ENCODE results near the gene PPP4R1. TPM values are rescaled to one million over a fixed set of nuclear protein-coding genes. Genes with fewer than 3 reads are reported as not detected.

The PPP4R1 gene
- total and polyA plus RNA-seq, 2 of the 4 experiments (the other 2 are of a cell fraction), result 80.6 to 123 TPM

DNA sequence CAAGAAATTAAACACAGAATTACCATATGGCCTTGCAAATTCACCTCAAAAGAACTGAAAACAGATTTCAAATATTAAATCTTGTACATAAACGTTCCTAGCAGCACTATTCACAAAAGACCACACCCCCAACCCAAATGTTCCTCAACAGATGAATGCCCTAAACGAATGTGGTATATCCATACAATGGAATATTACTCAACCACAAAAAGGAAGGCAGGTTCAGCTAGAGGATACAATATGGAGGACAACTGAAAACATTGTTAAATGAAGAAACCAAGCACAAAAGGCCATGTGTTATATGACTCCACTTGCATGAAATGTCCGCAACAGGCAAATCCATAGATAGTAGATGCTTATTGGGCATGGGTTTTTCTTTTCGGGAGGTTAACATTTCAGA, 61.7 kb downstream of the PPP4R1 start:
- CTCF ChIA-PET, result no interaction called here
- no peak overlapping the region for H4K8ac ChIP-seq (ENCODE audit: low read depth in 2 of 2, low read length in 2 of 2)
- peaks cover 4% of the 10 kb centered on the region for H3K9me3 ChIP-seq (ENCODE audit: control insufficient read depth, insufficient read depth, low read length)
- WGBS, 2 experiments (ENCODE audit: extremely low coverage in 2 of 2, insufficient read length in 1 of 2), result 100% methylated on average over 1 of the region's 4 CpGs; no CpG with 5 or more reads in 1 of the 2 experiments
- peaks cover 54% of the 10 kb centered on the region for H3K36me3 ChIP-seq (ENCODE audit: control insufficient read depth, insufficient read depth, low read length)
- POLR2A ChIA-PET (ENCODE audit: unreplicated experiment), result no interaction called here
- H3K27me3 ChIP-seq (ENCODE audit: control insufficient read depth, insufficient read depth, low read length), result no peaks in the 10 kb centered on the region
- peaks cover 14% of the 10 kb centered on the region for H4K20me1 ChIP-seq (ENCODE audit: insufficient read depth, low read length)
- DNase-seq, result no peak
- H3K79me1 ChIP-seq (ENCODE audit: low read depth in 1 of 2, low read length in 2 of 2), result peaks cover 29 to 62% of the 10 kb centered on the region in 2 experiments
- H4K5ac ChIP-seq (ENCODE audit: low read depth, low read length), result no peak overlapping the region
- no peak overlapping the region for H4K91ac ChIP-seq (ENCODE audit: insufficient read depth, low read depth, low read length)
- no peak overlapping the region for H2BK20ac ChIP-seq (ENCODE audit: low read depth, low read length)
- H2BK15ac ChIP-seq (ENCODE audit: low read depth, low read length), result no peak overlapping the region
- H3K4me1 ChIP-seq (ENCODE audit: control insufficient read depth, insufficient read depth, low read length), result peaks cover under 1% of the 10 kb centered on the region
- no peak overlapping the region for H2AK9ac ChIP-seq (replicated peaks; ENCODE audit: low read depth, low read length, poor library complexity)
- H3K9ac ChIP-seq (ENCODE audit: low read depth, low read length), result no peak overlapping the region
- no peak overlapping the region for H3K4me3 ChIP-seq (ENCODE audit: insufficient read depth, low read depth, low read length)
- H2AK5ac ChIP-seq (ENCODE audit: low read depth, low read length), result no peak overlapping the region
- no peak overlapping the region for H2BK120ac ChIP-seq (ENCODE audit: low read depth, low read length)
- no peak overlapping the region for H3K18ac ChIP-seq (ENCODE audit: low read depth, low read length)
- no peak overlapping the region for H2BK5ac ChIP-seq (ENCODE audit: low read depth, low read length, poor library complexity, severe bottlenecking)
- H3K27ac ChIP-seq (ENCODE audit: insufficient read depth, low read length), result no peak overlapping the region
- no peak overlapping the region for H2AFZ ChIP-seq (replicated peaks; ENCODE audit: low read length, poor library complexity)
- ATAC-seq (ENCODE audit: low read depth), result no peak
- intact Hi-C loops (cut with micrococcal nuclease), result no loop called here
- BruUV-seq (replicated peaks), result no TSS peak
- no peak overlapping the region for H3K56ac ChIP-seq (ENCODE audit: extremely low read depth, insufficient read depth, low read length)
- H3K23ac ChIP-seq (ENCODE audit: low read depth, low read length), result no peak overlapping the region
- H3K14ac ChIP-seq (replicated peaks; ENCODE audit: low read depth, low read length), result no peak overlapping the region
- TF ChIP-seq, protein P1, sequence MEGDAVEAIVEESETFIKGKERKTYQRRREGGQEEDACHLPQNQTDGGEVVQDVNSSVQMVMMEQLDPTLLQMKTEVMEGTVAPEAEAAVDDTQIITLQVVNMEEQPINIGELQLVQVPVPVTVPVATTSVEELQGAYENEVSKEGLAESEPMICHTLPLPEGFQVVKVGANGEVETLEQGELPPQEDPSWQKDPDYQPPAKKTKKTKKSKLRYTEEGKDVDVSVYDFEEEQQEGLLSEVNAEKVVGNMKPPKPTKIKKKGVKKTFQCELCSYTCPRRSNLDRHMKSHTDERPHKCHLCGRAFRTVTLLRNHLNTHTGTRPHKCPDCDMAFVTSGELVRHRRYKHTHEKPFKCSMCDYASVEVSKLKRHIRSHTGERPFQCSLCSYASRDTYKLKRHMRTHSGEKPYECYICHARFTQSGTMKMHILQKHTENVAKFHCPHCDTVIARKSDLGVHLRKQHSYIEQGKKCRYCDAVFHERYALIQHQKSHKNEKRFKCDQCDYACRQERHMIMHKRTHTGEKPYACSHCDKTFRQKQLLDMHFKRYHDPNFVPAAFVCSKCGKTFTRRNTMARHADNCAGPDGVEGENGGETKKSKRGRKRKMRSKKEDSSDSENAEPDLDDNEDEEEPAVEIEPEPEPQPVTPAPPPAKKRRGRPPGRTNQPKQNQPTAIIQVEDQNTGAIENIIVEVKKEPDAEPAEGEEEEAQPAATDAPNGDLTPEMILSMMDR (conservative IDR thresholded peaks at IDR 0.05; ENCODE audit: low read depth, low read length), result no peak
- TF ChIP-seq NFE2L2 (IDR thresholded peaks at IDR 0.05; ENCODE audit: low read depth, low read length) (no peak), CEBPB (IDR thresholded peaks at IDR 0.05; ENCODE audit: low read depth, low read length) (no peak), FOS (IDR thresholded peaks at IDR 0.05; ENCODE audit: low read depth, low read length) (no peak), BHLHE40 (IDR thresholded peaks at IDR 0.05; ENCODE audit: low read depth, low read length) (no peak), SMC3 (IDR thresholded peaks at IDR 0.05; ENCODE audit: low read depth, low read length) (no peak), POLR2A (IDR thresholded peaks at IDR 0.05; ENCODE audit: low read depth, low read length) (no peak), MXI1 (IDR thresholded peaks at IDR 0.05; ENCODE audit: borderline replicate concordance, low read depth, low read length) (no peak)
- no peak overlapping the region for H3K4ac ChIP-seq (ENCODE audit: low read depth, low read length)
- dilution Hi-C loops (cut with HindIII; ENCODE audit: low sequenced_read_pairs, unreplicated experiment), result no loop called here
- H3K4me2 ChIP-seq (ENCODE audit: low read depth, low read length), result no peak overlapping the region
- H3K9me1 ChIP-seq (ENCODE audit: insufficient read depth, low read length), result peaks cover 15% of the 10 kb centered on the region; the same call in 1 of the 2 replicates
- in situ Hi-C loops (cut with MboI; ENCODE audit: low sequenced_read_pairs), result no loop called here
